ENCODE data around the gene SARDH. TPM values are rescaled to one million over a fixed set of nuclear protein-coding genes. Genes with fewer than 3 reads are reported as not detected.

SARDH gene
- total and polyA plus RNA-seq, 2 of the 8 experiments (the other 6 are each of a cell fraction or from before 2014, with no cell fraction given) = 6.4 to 7.4 TPM

DNA sequence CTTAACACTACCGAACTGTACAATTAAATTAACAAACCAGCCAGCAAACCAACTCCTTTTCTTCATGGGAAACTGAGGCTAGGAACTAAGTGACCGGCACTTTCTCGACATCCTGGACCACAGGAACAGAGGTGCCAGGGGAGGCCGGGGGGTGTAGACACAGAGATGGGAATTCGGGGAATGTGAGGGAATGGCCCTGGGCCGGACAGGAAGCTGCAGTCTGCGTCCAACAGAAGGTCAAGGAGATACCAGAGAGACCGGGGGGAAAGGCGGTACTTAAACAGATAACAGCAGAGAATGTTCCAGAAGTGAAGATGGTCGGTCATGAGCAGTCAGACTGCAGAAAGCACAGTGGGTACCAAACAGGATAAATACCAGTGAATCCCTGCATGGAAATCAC, 61.7 kb downstream of the SARDH start:
- no peak overlapping the region for H2AFZ ChIP-seq (ENCODE audit: low read length)
- H2AK5ac ChIP-seq (ENCODE audit: low read depth, low read length) = no peak overlapping the region
- ChIA-PET POLR2A (ENCODE audit: partially characterized antibody) (no interaction called here), CTCF (ENCODE audit: partially characterized antibody) (interaction anchor here (0.7 to 1.4 kb wide), 4 partner anchors 10 to 136 kb away, joined by 3 to 5 read pairs (median 4); no protein-coding TSS in a partner anchor)
- H4K8ac ChIP-seq (ENCODE audit: extremely low read depth, insufficient read depth, low read length) = no peak overlapping the region
- H3K23ac ChIP-seq (ENCODE audit: insufficient read length) = no peak overlapping the region
- no peaks in the 10 kb centered on the region for H3K79me2 ChIP-seq (ENCODE audit: control insufficient read depth in 1 of 2, insufficient read depth in 2 of 2, low read length in 2 of 2)
- H3K79me1 ChIP-seq (ENCODE audit: low read depth, low read length) = no peaks in the 10 kb centered on the region
- no peak overlapping the region for H4K5ac ChIP-seq (ENCODE audit: insufficient read length, low read depth, low read length)
- no peaks in the 10 kb centered on the region for H4K20me1 ChIP-seq (replicated peaks in 1 of 2; ENCODE audit: control insufficient read depth in 1 of 2, insufficient read depth in 2 of 2, low read length in 2 of 2)
- no peaks in the 10 kb centered on the region for H3K27me3 ChIP-seq (replicated peaks in 1 of 4; ENCODE audit: control insufficient read depth in 3 of 4, extremely low read depth in 1 of 4, insufficient read depth in 3 of 4, low read length in 3 of 4)
- no peak overlapping the region for H3K4ac ChIP-seq (replicated peaks; ENCODE audit: insufficient read length, low read depth, low read length)
- H2BK20ac ChIP-seq (ENCODE audit: low read length) = no peak overlapping the region
- H3K18ac ChIP-seq (ENCODE audit: extremely low read depth, low read length) = no peak overlapping the region
- 87% methylated on average over 10 of the region's 10 CpGs; no CpG with 5 or more reads in 1 of the 2 experiments for WGBS, 2 experiments (ENCODE audit: extremely low coverage in 1 of 2, insufficient coverage in 1 of 2, insufficient read length in 1 of 2, insufficient replicate concordance in 2 of 2, low coverage in 1 of 2, low lambda C conversion rate in 2 of 2, missing lambda C conversion rate in 1 of 2)
- H2BK12ac ChIP-seq (ENCODE audit: low read depth, low read length) = peak overlapping the region; percentile 14; the same call in 1 of the 2 replicates
- no peak overlapping the region for H3K4me2 ChIP-seq (ENCODE audit: insufficient read depth in 1 of 2, low read depth in 2 of 2, low read length in 2 of 2)
- H4K91ac ChIP-seq (replicated peaks; ENCODE audit: insufficient read length, low read length) = no peak overlapping the region
- no peak overlapping the region for H3K14ac ChIP-seq (ENCODE audit: insufficient read length)
- FAIRE-seq = no peak
- no peak overlapping the region for H3K27ac ChIP-seq (ENCODE audit: low read depth, low read length)
- H3K9ac ChIP-seq (replicated peaks in 1 of 4; ENCODE audit: extremely low read depth in 1 of 4, low read depth in 3 of 4, low read length in 3 of 4) = no peak overlapping the region
- H3K9me3 ChIP-seq (ENCODE audit: insufficient read depth in 2 of 2, low read depth in 1 of 2, low read length in 1 of 2) = no peaks in the 10 kb centered on the region; a peak in 1 of 4 replicates
- no peaks in the 10 kb centered on the region for H3K36me3 ChIP-seq (ENCODE audit: control insufficient read depth in 2 of 4, insufficient read depth in 4 of 4, low read length in 3 of 4)
- no peaks in the 10 kb centered on the region for H3K23me2 ChIP-seq (ENCODE audit: low read depth, low read length)
- H2BK5ac ChIP-seq (ENCODE audit: low read depth, low read length) = no peak overlapping the region
- no peak overlapping the region for H3K56ac ChIP-seq (replicated peaks; ENCODE audit: insufficient read length, low read depth, low read length)
- no peak overlapping the region for H2BK15ac ChIP-seq (ENCODE audit: low read length)
- no peak overlapping the region for H3K4me3 ChIP-seq (ENCODE audit: extremely low read depth in 1 of 4, insufficient read depth in 2 of 4, low read depth in 3 of 4, low read length in 4 of 4)
- H2BK120ac ChIP-seq (replicated peaks; ENCODE audit: low read depth, low read length) = no peak overlapping the region
- no peak for DNase-seq (ENCODE audit: low read depth in 1 of 2, low spot score in 2 of 2)
- H3K4me1 ChIP-seq (replicated peaks in 1 of 4; ENCODE audit: control insufficient read depth in 3 of 4, insufficient read depth in 4 of 4, low read length in 3 of 4) = peaks cover 0 to 6% (median 2%) of the 10 kb centered on the region in 4 experiments; a peak in 3 of 7 replicates
- TF ChIP-seq HDAC6 (IDR thresholded peaks at IDR 0.05; ENCODE audit: low read depth, low read length) = no peak
- TF ChIP-seq KDM5A (IDR thresholded peaks at IDR 0.05; ENCODE audit: low read length) = no peak
- TF ChIP-seq ATF2 (IDR thresholded peaks at IDR 0.05; ENCODE audit: low read length) = no peak
- TF ChIP-seq POLR2AphosphoS5 (IDR thresholded peaks at IDR 0.05; ENCODE audit: low read depth, low read length) = no peak
- TF ChIP-seq CREB1 (IDR thresholded peaks at IDR 0.05) = no peak
- TF ChIP-seq KDM1A (IDR thresholded peaks at IDR 0.05; ENCODE audit: borderline replicate concordance, low read length) = no peak
- no peak for TF ChIP-seq SP2 (IDR thresholded peaks at IDR 0.05; ENCODE audit: low read length)
- TF ChIP-seq EGR1 (IDR thresholded peaks at IDR 0.05; ENCODE audit: borderline replicate concordance, low read depth, low read length) = no peak
- no peak for TF ChIP-seq CHD2 (IDR thresholded peaks at IDR 0.05; ENCODE audit: low read length)
- no peak for TF ChIP-seq NANOG (IDR thresholded peaks at IDR 0.05; ENCODE audit: insufficient read depth, low read depth, low read length, poor library complexity, severe bottlenecking)
- TF ChIP-seq E2F6 (IDR thresholded peaks at IDR 0.05) = no peak
- no peak for TF ChIP-seq BACH1 (IDR thresholded peaks at IDR 0.05; ENCODE audit: low read length)
- no peak for TF ChIP-seq HDAC2 (IDR thresholded peaks at IDR 0.05; ENCODE audit: borderline replicate concordance in 1 of 2, low read depth in 2 of 2, low read length in 2 of 2)
